ENCODE measurements around the gene SPIN1. TPM values are rescaled to one million over a fixed set of nuclear protein-coding genes. Genes with fewer than 3 reads are reported as not detected.

SPIN1 gene
- total and polyA plus RNA-seq, 5 donors, result 26.3 to 78.4 (median 73.9) TPM

DNA sequence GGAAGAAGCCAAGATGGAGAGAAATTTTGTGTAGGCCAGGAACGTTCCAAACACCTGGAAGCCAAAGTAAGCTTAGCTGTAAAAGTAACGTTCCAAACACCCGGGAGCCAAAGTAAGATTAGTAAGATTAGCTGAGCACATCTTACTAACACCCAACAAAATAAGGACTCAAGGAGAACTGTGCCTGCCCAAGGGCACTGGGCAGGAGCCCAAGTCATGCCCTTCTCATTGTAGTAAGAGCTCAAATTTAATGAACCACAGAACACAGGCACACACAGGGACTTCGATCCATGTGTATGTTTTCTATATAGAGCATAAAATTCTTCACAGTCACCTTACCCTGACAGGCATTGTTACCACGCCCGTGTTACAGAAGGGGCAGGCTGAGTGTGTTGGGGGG is 110.6 kb downstream of the SPIN1 start:
- Histone ChIP-seq H3K4me3 (ENCODE audit: low read length) (no peak overlapping the region), H3K4me1 (ENCODE audit: control insufficient read depth, insufficient read depth, low read length) (no peaks in the 10 kb centered on the region), H3K27ac (ENCODE audit: low read length) (no peak overlapping the region), H3K27me3 (ENCODE audit: control insufficient read depth, insufficient read depth) (no peaks in the 10 kb centered on the region), H3K9me3 (ENCODE audit: control insufficient read depth, low read length) (no peaks in the 10 kb centered on the region)
- DNase-seq, result peak in 1 of 3 donors; percentile 62
- WGBS, result 74% methylated on average over 6 of the region's 6 CpGs
- intact Hi-C loops (cut with DNase I), result loop anchor here in 1 of 4 donors (10.0 kb wide), 1 partner anchor 56 kb away; no protein-coding TSS in a partner anchor
- ATAC-seq, result peak; percentile 40 to 57

DNA sequence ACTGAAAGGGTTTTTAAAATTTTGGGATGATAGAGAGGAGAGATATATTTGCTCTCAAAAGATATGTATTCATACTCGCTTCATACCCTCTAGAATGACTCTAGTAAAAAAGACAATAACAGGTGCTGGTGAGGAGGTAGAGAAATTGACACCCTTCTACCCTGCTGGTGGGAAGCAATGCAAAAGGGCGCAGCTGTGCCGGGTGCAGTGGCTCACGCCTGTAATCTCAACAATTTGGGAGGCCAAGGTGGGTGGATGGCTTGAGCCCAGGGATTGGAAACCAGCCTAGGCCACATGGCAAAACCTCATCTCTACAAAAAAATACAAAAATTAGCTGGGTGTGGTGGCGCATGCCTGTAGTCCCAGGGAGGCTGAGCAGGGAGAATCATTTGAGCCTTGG is 112.8 kb downstream of the SPIN1 start:
- intact Hi-C loops (cut with DNase I), result no loop called here
- Histone ChIP-seq H3K27ac (ENCODE audit: low read length) (no peak overlapping the region), H3K27me3 (ENCODE audit: control insufficient read depth, insufficient read depth) (no peaks in the 10 kb centered on the region), H3K9me3 (ENCODE audit: control insufficient read depth, low read length) (no peaks in the 10 kb centered on the region), H3K4me3 (ENCODE audit: low read length) (no peak overlapping the region), H3K4me1 (ENCODE audit: control insufficient read depth, insufficient read depth, low read length) (no peaks in the 10 kb centered on the region)
- 96% methylated on average over 5 of the region's 5 CpGs for WGBS
- DNase-seq (no peak), ATAC-seq (no peak)

DNA sequence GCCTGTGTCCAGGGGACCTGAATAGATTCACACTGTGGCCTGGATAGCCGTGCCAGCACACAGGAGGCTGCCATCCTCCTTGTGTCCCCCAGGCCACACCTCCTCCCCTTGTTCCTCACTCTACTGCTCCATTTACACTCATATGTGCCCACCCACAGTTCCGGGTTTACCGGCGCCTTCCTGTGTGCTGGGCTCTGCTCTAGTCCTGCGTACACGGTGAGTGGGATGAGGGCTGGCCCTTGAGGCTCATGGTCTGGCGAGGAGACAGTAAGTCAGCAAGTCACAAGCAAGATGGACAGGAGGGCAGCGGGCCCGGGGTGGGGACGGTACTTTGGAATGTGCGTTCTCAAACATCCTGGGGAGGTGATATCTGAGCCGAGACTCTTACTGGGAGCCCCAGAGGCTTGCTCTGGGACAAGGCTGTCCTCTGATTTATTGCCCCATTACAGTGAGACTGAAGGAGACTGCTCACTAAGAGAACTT is 114.3 kb downstream of the SPIN1 start:
- DNase-seq (no peak), ATAC-seq (no peak)
- 68% methylated on average over 12 of the region's 12 CpGs for WGBS
- H3K4me1 ChIP-seq (ENCODE audit: control insufficient read depth, insufficient read depth, low read length), result no peaks in the 10 kb centered on the region
- no peaks in the 10 kb centered on the region for H3K27me3 ChIP-seq (ENCODE audit: control insufficient read depth, insufficient read depth)
- no peaks in the 10 kb centered on the region for H3K9me3 ChIP-seq (ENCODE audit: control insufficient read depth, low read length)
- no peak overlapping the region for H3K27ac ChIP-seq (ENCODE audit: low read length)
- intact Hi-C loops (cut with DNase I), result no loop called here
- H3K4me3 ChIP-seq (ENCODE audit: low read length), result no peak overlapping the region

DNA sequence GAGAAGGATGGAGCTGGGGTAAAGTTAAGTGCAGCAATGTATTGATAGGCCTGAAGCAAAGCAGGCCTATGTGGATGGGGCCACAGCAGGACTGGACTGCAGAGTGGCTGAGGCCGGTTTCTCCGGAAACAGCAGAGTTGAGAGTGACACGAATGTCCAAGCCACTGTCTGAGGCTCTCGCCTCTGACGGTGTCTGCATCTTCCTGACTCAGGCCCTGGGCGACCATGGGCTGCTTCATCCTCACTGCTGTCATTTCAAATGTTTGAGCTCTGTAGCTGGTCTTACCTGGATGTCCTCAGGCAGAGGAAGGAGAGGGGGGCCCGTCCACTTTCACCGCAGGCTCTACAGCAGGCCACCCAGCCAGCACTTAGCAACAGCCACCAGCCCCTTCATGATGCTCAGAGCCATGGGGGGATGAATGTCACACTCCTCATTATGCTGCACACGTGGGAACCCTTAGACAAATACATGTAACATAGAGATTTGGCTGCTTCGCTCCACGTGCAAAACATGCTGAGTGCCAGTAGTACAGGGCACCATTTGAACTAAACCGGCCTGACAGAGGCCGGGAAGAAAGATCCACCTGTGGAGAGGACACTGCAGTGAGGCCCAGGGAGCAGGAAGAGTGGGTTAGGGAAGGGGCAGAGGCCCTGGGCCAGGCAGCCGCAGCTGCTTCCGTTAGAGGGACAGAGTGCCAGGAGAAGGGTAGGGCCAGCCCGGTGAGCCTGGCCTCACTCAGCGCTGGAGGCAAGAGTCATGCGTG is 115.0 kb downstream of the SPIN1 start:
- WGBS, result 89% methylated on average over 18 of the region's 18 CpGs
- intact Hi-C loops (cut with DNase I), result no loop called here
- Histone ChIP-seq H3K27me3 (ENCODE audit: control insufficient read depth, insufficient read depth) (no peaks in the 10 kb centered on the region), H3K4me3 (ENCODE audit: low read length) (no peak overlapping the region), H3K27ac (ENCODE audit: low read length) (no peak overlapping the region), H3K9me3 (ENCODE audit: control insufficient read depth, low read length) (no peaks in the 10 kb centered on the region), H3K4me1 (ENCODE audit: control insufficient read depth, insufficient read depth, low read length) (no peaks in the 10 kb centered on the region)
- no peak for DNase-seq
- ATAC-seq, result no peak

DNA sequence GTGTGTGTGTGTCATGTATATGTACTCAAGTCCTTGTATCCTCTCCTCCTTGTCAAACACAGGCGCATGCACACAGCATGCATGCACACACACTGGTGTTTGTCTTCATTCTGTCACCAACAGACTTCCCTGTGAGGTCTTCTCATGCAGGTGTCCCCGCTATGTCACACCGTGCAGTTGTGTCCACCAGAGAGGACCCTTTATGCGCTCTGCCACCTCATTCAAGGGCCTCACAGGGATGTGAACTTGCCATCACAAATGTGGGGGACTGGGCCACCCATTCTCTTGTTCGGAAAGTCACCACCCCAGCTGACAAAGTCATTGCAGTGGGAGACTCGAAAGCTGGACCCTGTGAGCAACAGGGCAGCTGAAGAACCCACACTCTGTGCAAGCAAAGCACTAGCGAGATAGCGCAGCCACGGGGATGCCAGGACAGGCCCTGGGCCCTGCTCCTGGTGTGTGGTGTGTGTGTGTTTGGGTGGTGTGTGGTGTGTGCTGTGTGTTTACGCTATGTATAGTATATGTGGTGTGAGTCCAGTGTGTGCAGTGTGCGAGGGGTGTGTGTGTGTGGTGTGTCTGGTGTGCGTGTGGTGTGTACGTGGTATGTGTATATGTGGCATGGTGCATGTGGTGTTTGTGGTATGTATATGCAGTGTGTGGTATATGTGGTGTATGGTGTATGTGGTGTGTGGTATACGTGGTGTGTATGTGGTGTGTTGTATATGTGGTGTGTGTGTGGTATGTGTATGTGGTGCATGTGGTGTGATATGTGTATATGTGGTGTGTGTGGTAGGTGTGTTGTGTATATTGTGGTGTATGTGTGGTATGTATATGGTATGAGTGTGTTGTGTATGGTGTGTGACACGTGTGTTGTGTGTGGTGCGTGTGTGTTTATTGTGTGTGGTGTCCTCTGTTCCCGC is 115.9 kb downstream of the SPIN1 start:
- DNase-seq (no peak), ATAC-seq (peak in 1 of 2 donors; percentile 25)
- intact Hi-C loops (cut with DNase I), result no loop called here
- no peak overlapping the region for H3K27ac ChIP-seq (ENCODE audit: low read length)
- H3K4me3 ChIP-seq (ENCODE audit: low read length), result no peak overlapping the region
- 96% methylated on average over 17 of the region's 17 CpGs for WGBS
- H3K27me3 ChIP-seq (ENCODE audit: control insufficient read depth, insufficient read depth), result no peaks in the 10 kb centered on the region
- no peaks in the 10 kb centered on the region for H3K4me1 ChIP-seq (ENCODE audit: control insufficient read depth, insufficient read depth, low read length)
- no peaks in the 10 kb centered on the region for H3K9me3 ChIP-seq (ENCODE audit: control insufficient read depth, low read length)

DNA sequence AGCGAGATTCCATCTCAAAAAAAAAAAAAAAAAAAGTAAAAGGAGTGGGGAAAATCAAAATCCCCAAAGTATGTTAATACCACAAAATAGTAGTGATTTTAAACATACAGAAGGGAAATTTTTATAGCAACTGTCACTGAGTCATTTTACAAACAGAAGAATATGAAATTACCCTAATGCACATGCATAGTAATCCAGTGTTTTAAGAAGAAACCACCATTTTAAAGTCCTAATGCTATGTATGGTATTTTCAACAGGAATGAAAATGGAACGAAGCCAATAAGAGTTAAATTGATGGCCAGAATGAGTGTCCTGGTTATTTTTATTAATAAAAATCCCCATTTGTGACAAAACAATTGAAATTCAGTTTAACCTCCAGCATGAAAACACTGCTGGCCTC is 120.1 kb downstream of the SPIN1 start:
- Histone ChIP-seq H3K4me3 (ENCODE audit: low read length) (no peak overlapping the region), H3K27ac (ENCODE audit: low read length) (no peak overlapping the region), H3K27me3 (ENCODE audit: control insufficient read depth, insufficient read depth) (no peaks in the 10 kb centered on the region), H3K4me1 (ENCODE audit: control insufficient read depth, insufficient read depth, low read length) (no peaks in the 10 kb centered on the region), H3K9me3 (ENCODE audit: control insufficient read depth, low read length) (no peaks in the 10 kb centered on the region)
- intact Hi-C loops (cut with DNase I), result no loop called here
- WGBS, result 95% methylated on average over 2 of the region's 2 CpGs
- DNase-seq (no peak), ATAC-seq (no peak)

DNA sequence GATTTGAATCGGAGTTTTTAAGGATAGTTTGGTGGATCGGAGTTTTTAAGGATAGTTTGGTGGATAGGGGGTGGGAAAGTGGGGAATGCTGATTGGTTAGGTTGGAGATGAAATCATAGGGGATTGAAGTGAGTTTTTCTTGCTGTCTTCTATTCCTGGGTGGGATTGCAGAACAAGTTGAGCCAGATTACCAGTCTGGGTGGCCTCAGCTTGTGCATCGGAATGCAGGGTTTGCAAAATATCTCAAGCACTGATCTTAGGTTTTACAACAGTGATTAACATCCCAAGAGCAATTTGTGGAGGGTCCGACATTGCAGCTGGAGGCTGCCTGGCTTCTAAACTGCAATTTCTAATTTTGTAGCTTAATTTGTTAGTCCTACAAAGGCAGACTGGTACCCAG is 123.7 kb downstream of the SPIN1 start:
- intact Hi-C loops (cut with DNase I), result no loop called here
- DNase-seq (no peak), ATAC-seq (no peak)
- Histone ChIP-seq H3K4me3 (ENCODE audit: low read length) (no peak overlapping the region), H3K9me3 (ENCODE audit: control insufficient read depth, low read length) (no peaks in the 10 kb centered on the region), H3K27me3 (ENCODE audit: control insufficient read depth, insufficient read depth) (no peaks in the 10 kb centered on the region), H3K27ac (ENCODE audit: low read length) (no peak overlapping the region), H3K4me1 (ENCODE audit: control insufficient read depth, insufficient read depth, low read length) (no peaks in the 10 kb centered on the region)
- 86% methylated on average over 4 of the region's 4 CpGs for WGBS

DNA sequence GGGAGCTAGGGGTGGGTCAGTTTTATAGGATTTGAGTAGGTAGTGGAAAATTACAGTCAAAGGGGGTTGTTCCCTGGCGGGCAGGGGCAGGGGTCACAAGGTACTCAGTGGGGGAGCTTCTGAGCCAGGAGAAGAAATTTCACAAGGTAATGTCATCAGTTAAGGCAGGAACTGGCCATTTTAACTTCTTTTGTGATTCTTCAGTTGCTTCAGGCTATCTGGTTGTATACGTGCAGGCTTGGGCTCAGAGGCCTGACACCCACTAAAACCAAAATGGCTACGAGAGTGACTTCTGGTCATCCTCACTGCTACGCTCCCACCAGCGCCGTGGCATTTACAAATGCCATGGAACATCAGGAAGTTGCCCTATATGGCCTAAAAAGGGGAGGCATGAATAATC is 126.0 kb downstream of the SPIN1 start:
- no peak overlapping the region for H3K4me3 ChIP-seq (ENCODE audit: low read length)
- 94% methylated on average over 6 of the region's 6 CpGs for WGBS
- H3K27ac ChIP-seq (ENCODE audit: low read length), result no peak overlapping the region
- H3K27me3 ChIP-seq (ENCODE audit: control insufficient read depth, insufficient read depth), result no peaks in the 10 kb centered on the region
- DNase-seq (no peak), ATAC-seq (no peak)
- intact Hi-C loops (cut with DNase I), result no loop called here
- H3K9me3 ChIP-seq (ENCODE audit: control insufficient read depth, low read length), result no peaks in the 10 kb centered on the region
- H3K4me1 ChIP-seq (ENCODE audit: control insufficient read depth, insufficient read depth, low read length), result no peaks in the 10 kb centered on the region

DNA sequence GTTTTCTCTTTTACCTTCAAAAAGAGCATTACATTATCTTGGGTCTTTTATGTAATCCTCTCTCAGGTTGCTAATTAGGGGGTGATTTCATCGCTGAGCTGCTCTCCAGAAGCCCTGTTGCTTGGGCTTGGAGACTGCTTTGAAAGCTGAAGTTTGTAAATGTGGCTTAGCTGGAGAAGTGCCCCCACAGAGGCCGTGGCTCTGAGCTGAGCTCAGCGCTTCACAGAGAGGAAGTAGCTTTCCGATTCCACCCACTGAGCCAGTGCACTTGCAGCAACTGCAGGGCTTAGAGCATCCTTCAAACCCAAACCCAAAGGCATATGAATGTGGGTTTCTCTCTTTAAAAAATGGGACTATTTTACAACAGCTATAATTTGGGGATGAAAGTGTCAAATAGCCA is 133.1 kb downstream of the SPIN1 start:
- H3K4me1 ChIP-seq (ENCODE audit: control insufficient read depth, insufficient read depth, low read length), result no peaks in the 10 kb centered on the region
- H3K4me3 ChIP-seq (ENCODE audit: low read length), result no peak overlapping the region
- intact Hi-C loops (cut with DNase I), result no loop called here
- H3K27ac ChIP-seq (ENCODE audit: low read length), result no peak overlapping the region
- 36% methylated on average over 4 of the region's 4 CpGs for WGBS
- ATAC-seq (no peak), DNase-seq (no peak)
- no peaks in the 10 kb centered on the region for H3K27me3 ChIP-seq (ENCODE audit: control insufficient read depth, insufficient read depth)
- no peaks in the 10 kb centered on the region for H3K9me3 ChIP-seq (ENCODE audit: control insufficient read depth, low read length)

DNA sequence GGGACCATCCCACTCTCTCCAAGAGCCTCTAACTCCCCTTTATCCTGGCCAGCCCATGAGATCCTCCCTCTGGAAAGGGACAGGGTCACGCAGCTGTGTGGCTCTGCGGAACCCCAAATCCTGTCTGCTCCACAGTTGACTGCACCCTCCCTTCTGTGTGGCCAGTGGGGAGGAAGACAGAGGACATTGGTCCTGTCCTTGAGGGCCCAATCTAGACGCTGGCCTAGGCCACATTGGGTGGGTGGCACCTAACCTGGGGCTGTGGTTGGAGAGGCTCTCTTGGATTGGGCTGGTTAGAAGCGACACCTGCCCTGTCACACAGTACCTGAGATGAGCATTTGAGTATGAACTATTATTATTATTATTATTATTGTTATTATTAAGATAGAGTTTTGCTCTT is 134.1 kb downstream of the SPIN1 start:
- no peaks in the 10 kb centered on the region for H3K27me3 ChIP-seq (ENCODE audit: control insufficient read depth, insufficient read depth)
- ATAC-seq (peak in 1 of 2 donors; percentile 23), DNase-seq (no peak)
- intact Hi-C loops (cut with DNase I), result no loop called here
- H3K4me1 ChIP-seq (ENCODE audit: control insufficient read depth, insufficient read depth, low read length), result no peaks in the 10 kb centered on the region
- H3K27ac ChIP-seq (ENCODE audit: low read length), result no peak overlapping the region
- no peak overlapping the region for H3K4me3 ChIP-seq (ENCODE audit: low read length)
- no peaks in the 10 kb centered on the region for H3K9me3 ChIP-seq (ENCODE audit: control insufficient read depth, low read length)
- 93% methylated on average over 4 of the region's 4 CpGs for WGBS

DNA sequence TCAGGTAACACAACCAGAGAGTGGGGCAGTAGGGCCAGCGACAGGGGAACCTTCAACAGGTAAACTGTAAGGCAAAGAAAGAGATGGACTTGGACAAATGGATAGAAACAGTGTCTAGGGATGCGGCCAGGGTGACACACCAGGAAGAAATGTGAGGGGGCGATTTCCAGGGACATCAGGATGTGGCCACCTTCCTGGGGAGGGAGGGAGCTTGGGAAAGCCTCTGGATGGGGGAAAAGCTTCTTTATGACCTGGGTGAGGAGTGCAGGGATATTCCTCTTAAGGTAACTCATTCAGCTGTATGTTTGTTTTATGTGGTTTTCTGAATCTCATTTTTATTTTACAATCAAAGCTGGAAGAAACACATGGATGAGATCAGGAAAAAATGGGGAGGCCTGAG is 134.8 kb downstream of the SPIN1 start:
- intact Hi-C loops (cut with DNase I), result no loop called here
- ATAC-seq (no peak), DNase-seq (no peak)
- Histone ChIP-seq H3K4me3 (ENCODE audit: low read length) (no peak overlapping the region), H3K9me3 (ENCODE audit: control insufficient read depth, low read length) (no peaks in the 10 kb centered on the region), H3K4me1 (ENCODE audit: control insufficient read depth, insufficient read depth, low read length) (no peaks in the 10 kb centered on the region), H3K27ac (ENCODE audit: low read length) (no peak overlapping the region), H3K27me3 (ENCODE audit: control insufficient read depth, insufficient read depth) (no peaks in the 10 kb centered on the region)
- 79% methylated on average over 3 of the region's 3 CpGs for WGBS
